Heart right ventricle (tissue), 16 donors: ENCODE measurements around the gene AGT. TPM values are rescaled to one million over a fixed set of nuclear protein-coding genes. Genes with fewer than 3 reads are reported as not detected.

Experiments used
- ATAC-seq, 8 donors: fragments of 200-7000 bp; cut with Tn5 transposase; one replicate each; pipeline ENCODE4 v1.9.1; 2020; ENCODE audit warnings: mild to moderate bottlenecking in 8 of 8, moderate library complexity in 8 of 8, moderate number of reproducible peaks in 1 of 8
- DNase-seq, 2 donors: peaks; one replicate each; pipeline ENCODE4 v3.0.0-alpha.2; 2020
- H3K27ac ChIP-seq, 10 donors: fragments of 200-600 bp; sonication (generic) in 2 of 10; one replicate each; pipeline versions ENCODE4 v1.5.0 to v1.8.0; 2020 to 2022; ENCODE audit warnings: mild to moderate bottlenecking in 3 of 10
- H3K27me3 ChIP-seq, 7 donors: fragments of 200-600 bp; one replicate each; pipeline ENCODE4 v1.8.0; 2021 to 2022; ENCODE audit warnings: mild to moderate bottlenecking in 2 of 7
- H3K36me3 ChIP-seq, 9 donors: fragments of 200-600 bp; sonication (generic) in 1 of 9; one replicate each; pipeline versions ENCODE4 v1.5.0 to v1.8.0; 2020 to 2022; ENCODE audit warnings: mild to moderate bottlenecking in 2 of 9
- H3K4me1 ChIP-seq, 9 donors: fragments of 200-600 bp; sonication (generic) in 1 of 9; one replicate each; pipeline versions ENCODE4 v1.5.0 to v1.8.0; 2020 to 2022; ENCODE audit warnings: mild to moderate bottlenecking in 4 of 9
- H3K4me3 ChIP-seq, 10 donors: fragments of 200-600 bp; sonication (generic) in 2 of 10; one replicate each; pipeline versions ENCODE4 v1.5.0 to v1.8.0; 2020 to 2022; ENCODE audit warnings: mild to moderate bottlenecking in 7 of 10, moderate library complexity in 2 of 10
- H3K9me3 ChIP-seq, 11 donors: fragments of 200-600 bp in 10 of 11; sonication (generic) in 2 of 11; one replicate each; pipeline versions ENCODE4 v1.5.0 to v1.8.0; 2013 to 2022; ENCODE audit warnings: mild to moderate bottlenecking in 2 of 11, control low read depth in 1 of 11, moderate library complexity in 1 of 11
- WGBS, 2 donors: extraction: QIAGEN DNeasy Blood & Tissue Kit; methylation state at CpG; one replicate each; pipeline ENCODE4 v1.1.7; 2013; ENCODE audit warnings: inconsistent platforms in 1 of 2; 5-methylcytosine and 5-hydroxymethylcytosine counted together
- intact Hi-C, 10 donors: fragments of 100-400 bp; cut with DNase I; formaldehyde crosslinking; loops; one replicate each; pipeline versions ENCODE4 v1.11.1 to v1.14.2; 2022
- polyA plus RNA-seq, 2 donors: library from polyadenylated mRNA; stranded (reverse); fragments of 200-250 nt; gene quantifications; one replicate each; pipeline ENCODE4 v1.2.3, GENCODE V29; 2013
- total RNA-seq, 10 donors: library from RNA; stranded (reverse); fragmentation: NEBNext Ultra II Directional in 3 of 10; extraction: Animal tissue kit (Norgen Biotek cat#: 25700) in 3 of 10; gene quantifications; one replicate each; pipeline versions ENCODE4 v1.2.1 to v1.2.4, GENCODE V29; 2021 to 2023
- TF ChIP-seq, protein P1 (sequence below), 9 donors: fragments of 200-600 bp; sonication (generic) in 2 of 9; IDR thresholded peaks; one replicate each; pipeline versions ENCODE4 v1.5.0 to v1.8.0; 2021 to 2022; ENCODE audit warnings: antibody characterized with exemption in 9 of 9, mild to moderate bottlenecking in 5 of 9, moderate library complexity in 1 of 9
- donor health status: Arrhythmogenic right ventricular cardiomyopathy.
- donor health status: ischemic (EF 13 %, LVEDD 7.1; RV severe dilation, severe dysfunction).
- donor health status: healthy with polysubstance abuse.
- donor health status: DM: no; HTN: yes; CAD: no.
- donor health status: DM: no; HTN: no; CAD: no.
- donor health status: ischemic (EF 25% LVEDD 6.9; RV normal size, moderate dysfunction).
- donor health status: ischemic (EF 25% LVEDD 5.7; RV mildly dilated, moderate dysfunction).
- donor health status: healthy.
- donor health status: DM: yes; HTN: yes; CAD: no.
- donor health status: Ischemic cardiomyopathy.
- donor health status: ischemic (EF 35%, LVEDD 5.7; RV mildly dilated, moderate dysfunction).
- donor health status: nonischemic (EF 11% LVEDD 7.7; RV severe dilation, severe dysfunction).
- donor health status: DM: yes; HTN: yes; CAD: no.
- donor health status: PGD.
- donor health status: ischemic (EF 29% LVEDD 5.4; RV normal size, mild dysfunction).
- donor health status: nonischemic (EF 23%, LVEDD 6.1; RV moderate dilation, normal function).

AGT gene
- total and polyA plus RNA-seq, 12 donors = 44.2 to 94.7 (median 63.3) TPM

- H3K9me3 ChIP-seq = no peaks in the 10 kb centered on the region
- H3K4me1 ChIP-seq = peaks cover 11 to 28% (median 19%) of the 10 kb centered on the region in 9 donors
- H3K27me3 ChIP-seq = no peaks in the 10 kb centered on the region
- H3K36me3 ChIP-seq = peaks cover 0 to 97% (median 43%) of the 10 kb centered on the region in 9 donors
- H3K27ac ChIP-seq = no peak overlapping the region
- intact Hi-C loops = no loop called here
- TF ChIP-seq, protein P1, sequence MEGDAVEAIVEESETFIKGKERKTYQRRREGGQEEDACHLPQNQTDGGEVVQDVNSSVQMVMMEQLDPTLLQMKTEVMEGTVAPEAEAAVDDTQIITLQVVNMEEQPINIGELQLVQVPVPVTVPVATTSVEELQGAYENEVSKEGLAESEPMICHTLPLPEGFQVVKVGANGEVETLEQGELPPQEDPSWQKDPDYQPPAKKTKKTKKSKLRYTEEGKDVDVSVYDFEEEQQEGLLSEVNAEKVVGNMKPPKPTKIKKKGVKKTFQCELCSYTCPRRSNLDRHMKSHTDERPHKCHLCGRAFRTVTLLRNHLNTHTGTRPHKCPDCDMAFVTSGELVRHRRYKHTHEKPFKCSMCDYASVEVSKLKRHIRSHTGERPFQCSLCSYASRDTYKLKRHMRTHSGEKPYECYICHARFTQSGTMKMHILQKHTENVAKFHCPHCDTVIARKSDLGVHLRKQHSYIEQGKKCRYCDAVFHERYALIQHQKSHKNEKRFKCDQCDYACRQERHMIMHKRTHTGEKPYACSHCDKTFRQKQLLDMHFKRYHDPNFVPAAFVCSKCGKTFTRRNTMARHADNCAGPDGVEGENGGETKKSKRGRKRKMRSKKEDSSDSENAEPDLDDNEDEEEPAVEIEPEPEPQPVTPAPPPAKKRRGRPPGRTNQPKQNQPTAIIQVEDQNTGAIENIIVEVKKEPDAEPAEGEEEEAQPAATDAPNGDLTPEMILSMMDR (IDR thresholded peaks at IDR 0.05) = no peak
- 88 to 89% methylated on average over 2 of the region's 2 CpGs for WGBS, 2 donors
- DNase-seq = no peak
- no peak for ATAC-seq
- H3K4me3 ChIP-seq = no peak overlapping the region
Measured at GRCh38 chr1:230684146-230684545, 29.8 kb downstream of the AGT start.

- Histone ChIP-seq H3K27me3 (no peaks in the 10 kb centered on the region), H3K4me3 (no peak overlapping the region), H3K4me1 (peaks cover 11 to 28% (median 19%) of the 10 kb centered on the region in 9 donors), H3K36me3 (peaks cover 0 to 97% (median 51%) of the 10 kb centered on the region in 9 donors), H3K27ac (peak overlapping the region in 4 of 10 donors; percentile 2 to 63 (median 13)), H3K9me3 (no peaks in the 10 kb centered on the region)
- ATAC-seq (peak in 5 of 8 donors; percentile 7 to 54 (median 34)), DNase-seq (no peak)
- TF ChIP-seq, protein P1 (IDR thresholded peaks at IDR 0.05) = no peak
- intact Hi-C loops = no loop called here
- 58 to 76% methylated on average over 9 of the region's 9 CpGs for WGBS, 2 donors
Measured at GRCh38 chr1:230682882-230683610, 30.9 kb downstream of the AGT start.

GRCh38 chr1:230682274-230682673 is 31.6 kb downstream of the AGT start:
- DNase-seq = peak in 1 of 2 donors; percentile 38
- 16 to 39% methylated on average over 3 of the region's 3 CpGs for WGBS, 2 donors
- peak overlapping the region in 4 of 10 donors; percentile 13 to 63 (median 39) for H3K27ac ChIP-seq
- no peaks in the 10 kb centered on the region for H3K27me3 ChIP-seq
- TF ChIP-seq, protein P1 (IDR thresholded peaks at IDR 0.05) = no peak
- peaks cover 0 to 97% (median 59%) of the 10 kb centered on the region in 9 donors for H3K36me3 ChIP-seq
- intact Hi-C loops = no loop called here
- H3K9me3 ChIP-seq = no peaks in the 10 kb centered on the region
- H3K4me3 ChIP-seq = no peak overlapping the region
- peaks cover 11 to 28% (median 19%) of the 10 kb centered on the region in 9 donors for H3K4me1 ChIP-seq
- ATAC-seq = peak in 6 of 8 donors; percentile 60 to 81 (median 75)

GRCh38 chr1:230681599-230681998 is 32.3 kb downstream of the AGT start:
- Histone ChIP-seq H3K36me3 (peaks cover 0 to 97% (median 54%) of the 10 kb centered on the region in 9 donors), H3K27me3 (no peaks in the 10 kb centered on the region), H3K27ac (peak overlapping the region in 1 of 10 donors; percentile 63), H3K4me1 (peaks cover 11 to 28% (median 19%) of the 10 kb centered on the region in 9 donors), H3K4me3 (no peak overlapping the region), H3K9me3 (no peaks in the 10 kb centered on the region)
- 11 to 21% methylated on average over 2 of the region's 2 CpGs for WGBS, 2 donors
- TF ChIP-seq, protein P1 (IDR thresholded peaks at IDR 0.05) = no peak
- no peak for DNase-seq
- peak in 6 of 8 donors; percentile 55 to 87 (median 66) for ATAC-seq
- intact Hi-C loops = no loop called here
